Stimulated activated CD8-positive, alpha-beta memory T cell treated with anti-CD3 and anti-CD28 coated beads, Interleukin-12 subunit alpha, Interleukin-12 subunit beta, amount 100 ng/mL, for 1 hour (primary cell): ENCODE data around the gene CRACR2B.

ENCODE experiments used
- DNase-seq: peaks from one replicate; pipeline ENCODE4 v3.0.0-alpha.2; 2020; ENCODE audit warnings: low read depth

Gene CRACR2B

DNA sequence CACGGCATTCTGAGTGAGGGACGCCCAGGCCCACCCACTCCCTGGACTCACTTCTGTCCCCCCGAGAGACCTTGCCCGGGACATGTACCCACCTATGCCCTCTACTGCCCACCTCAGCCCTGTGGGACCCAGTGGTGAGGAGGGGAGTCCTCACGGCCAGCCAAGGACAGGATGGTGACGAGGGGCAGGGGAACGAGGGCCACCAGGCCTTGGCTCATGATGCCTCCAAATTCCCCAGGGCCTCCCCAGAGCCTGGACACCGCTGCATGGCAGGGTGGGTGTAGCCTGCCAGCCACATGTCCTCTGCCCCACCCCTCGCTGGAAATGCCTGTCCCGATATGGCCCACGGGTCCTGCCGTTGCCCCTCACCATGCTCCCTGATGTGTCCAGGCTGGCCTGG is 41.1 kb downstream of the CRACR2B start:
- DNase-seq: no peak

DNA sequence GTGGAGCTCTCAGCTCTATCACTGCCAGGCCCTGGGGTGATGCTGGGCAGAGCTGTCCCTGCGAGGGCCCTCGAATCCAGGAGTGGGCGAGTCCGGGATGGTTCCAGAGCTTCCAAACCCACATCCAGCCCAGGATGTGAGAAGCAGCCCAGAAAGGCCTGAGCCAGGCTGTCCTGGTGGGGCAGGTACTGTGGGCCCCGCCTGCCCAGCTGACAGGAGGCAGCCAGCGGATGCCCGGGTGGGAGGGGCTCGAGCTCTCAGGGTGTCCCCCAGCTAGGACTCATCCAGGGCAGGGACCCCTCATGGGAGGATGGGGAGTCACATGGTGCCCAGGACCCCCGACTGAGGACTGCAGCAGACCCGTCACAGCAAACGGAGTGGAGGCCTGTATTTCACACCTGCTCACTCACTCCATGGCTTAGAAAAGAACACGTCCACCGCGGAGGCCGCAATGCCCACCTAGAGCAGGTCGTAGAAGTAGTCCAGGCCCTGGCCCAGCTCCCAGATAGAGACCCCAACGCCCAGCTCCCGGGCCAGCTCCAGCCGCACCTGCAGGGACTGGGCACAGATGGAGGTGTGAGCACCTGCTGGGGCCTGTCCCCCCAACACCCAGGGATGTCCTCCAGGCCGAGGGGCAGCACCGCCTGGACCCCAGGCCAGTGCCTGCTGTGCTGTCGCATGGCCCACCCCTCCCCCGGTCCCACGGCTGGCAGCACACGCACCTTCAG is 41.8 kb downstream of the CRACR2B start:
- no peak for DNase-seq

GRCh38 chr11:870127-870413 is 42.4 kb downstream of the CRACR2B start:
- no peak for DNase-seq

DNA sequence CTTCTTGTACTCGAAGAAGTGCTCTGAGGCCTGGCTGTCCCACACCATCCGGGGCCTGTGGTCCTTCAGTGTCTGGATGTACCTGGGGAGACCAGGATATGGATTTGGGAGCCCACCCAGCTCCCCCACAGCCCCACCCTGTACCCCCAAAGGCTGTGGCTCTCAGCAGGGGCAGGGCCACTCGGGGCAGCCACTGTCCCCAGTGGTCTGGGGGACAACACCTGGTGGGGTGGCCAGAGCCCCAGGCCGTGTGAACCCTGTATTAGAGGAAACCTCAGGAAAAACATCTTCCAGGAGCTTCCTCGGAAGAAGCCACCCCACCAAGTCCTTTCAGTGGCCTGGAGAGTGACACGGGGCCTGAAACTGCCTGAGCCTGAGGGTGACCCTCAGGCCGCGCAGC is 42.7 kb downstream of the CRACR2B start:
- no peak for DNase-seq

GRCh38 chr11:871472-871871 is 43.8 kb downstream of the CRACR2B start:
- no peak for DNase-seq

DNA sequence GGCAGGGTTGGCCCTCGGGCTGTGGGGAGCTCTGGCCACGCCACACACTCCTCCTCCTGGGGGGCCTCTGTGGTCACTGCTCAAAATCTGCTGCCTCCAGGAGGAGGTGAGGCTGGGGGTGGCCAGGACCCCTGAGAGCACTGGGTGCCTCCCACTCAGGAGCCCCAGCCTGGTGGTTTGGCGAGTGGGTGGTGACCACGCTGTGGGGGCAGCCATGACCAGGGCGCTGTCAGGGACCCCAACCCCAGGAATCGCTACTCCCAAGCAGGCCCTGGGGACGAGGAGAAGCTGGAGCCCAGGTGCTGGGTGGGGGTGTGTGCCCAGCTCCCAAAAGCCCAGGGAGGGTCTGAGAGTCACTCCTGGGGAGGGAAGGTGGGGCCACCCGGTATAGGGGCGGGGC is 45.1 kb downstream of the CRACR2B start:
- no peak for DNase-seq

- DNase-seq: no peak
These were observed 46.0 kb downstream of the CRACR2B start for GRCh38 chr11:873706-874105.

DNA sequence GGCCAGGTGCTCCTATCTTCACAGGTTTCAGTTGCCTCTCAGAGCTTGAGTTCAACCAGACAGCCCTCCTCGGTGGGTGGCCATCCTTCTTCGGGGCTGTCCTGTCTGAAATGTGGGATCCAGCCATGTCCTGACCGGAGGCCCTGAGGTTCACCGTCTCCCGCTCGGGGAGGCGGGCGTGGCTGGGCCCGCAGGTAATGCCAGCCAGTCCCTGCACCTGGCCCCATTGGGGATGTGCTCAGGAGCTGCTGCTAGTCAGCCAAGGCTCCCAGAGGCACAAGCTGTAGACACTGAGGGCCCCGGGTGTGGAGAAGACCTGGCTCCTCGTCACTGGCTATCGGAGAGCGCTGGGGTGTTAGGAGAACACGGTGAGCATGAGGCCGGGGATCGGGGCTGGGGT is 47.5 kb downstream of the CRACR2B start:
- DNase-seq: no peak

GRCh38 chr11:875769-876301 is 48.1 kb downstream of the CRACR2B start:
- no peak for DNase-seq

- DNase-seq: no peak
These were observed 48.8 kb downstream of the CRACR2B start for GRCh38 chr11:876545-876944.

DNA sequence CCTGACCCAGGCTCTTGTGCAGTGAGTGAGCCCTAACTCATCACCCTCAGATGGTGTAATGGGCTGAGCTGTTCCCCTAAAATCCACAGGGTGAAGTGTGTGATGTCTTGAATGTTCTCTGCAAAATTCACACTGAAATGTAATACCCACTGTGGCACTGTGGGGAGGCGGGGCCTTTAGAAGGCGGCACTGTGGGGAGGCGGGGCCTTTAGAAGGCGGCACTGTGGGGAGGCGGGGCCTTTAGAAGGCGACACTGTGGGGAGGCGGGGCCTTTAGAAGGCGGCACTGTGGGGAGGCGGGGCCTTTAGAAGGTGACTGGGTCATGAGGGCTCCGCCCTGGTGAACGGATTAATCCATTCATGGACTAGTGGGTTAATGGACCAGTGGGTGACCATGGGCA is 49.8 kb downstream of the CRACR2B start:
- DNase-seq: no peak

DNA sequence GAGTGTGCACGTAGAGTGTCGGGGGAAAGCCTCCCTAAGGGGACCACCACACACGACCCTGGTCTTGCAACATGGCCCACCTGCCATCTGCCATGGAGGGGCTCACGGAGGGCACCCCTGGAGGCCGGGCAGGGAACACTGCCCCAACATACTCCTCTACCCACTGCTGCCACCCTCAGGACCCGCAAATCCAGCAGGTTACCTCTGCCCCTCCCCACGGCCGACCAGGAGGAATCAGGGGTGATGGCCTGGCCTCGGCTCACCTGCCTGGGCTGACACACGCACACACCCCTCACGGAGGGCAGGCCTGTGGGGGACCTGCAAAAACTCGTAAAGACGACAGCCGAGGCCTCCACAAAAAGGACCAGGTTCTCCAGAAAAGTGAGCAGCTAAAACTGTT is 52.7 kb downstream of the CRACR2B start:
- no peak for DNase-seq
